Large intestine (tissue), 3 donors: ENCODE measurements around the gene KHDRBS2. TPM values are rescaled to one million over a fixed set of nuclear protein-coding genes. Genes with fewer than 3 reads are reported as not detected.

Experiments
- DNase-seq, 2 donors: peaks; one replicate each; pipeline versions ENCODE4 v3.0.0 to v3.0.0-alpha.2; 2013
- H3K27ac ChIP-seq: one replicate; pipeline ENCODE4 v1.5.1; 2013; ENCODE audit warnings: low read length
- H3K27me3 ChIP-seq: 2 replicates; pipeline ENCODE4 v1.6.1; 2013; ENCODE audit warnings: low read length; ENCODE audit not compliant: control insufficient read depth, insufficient read depth
- H3K36me3 ChIP-seq: 2 replicates; pipeline ENCODE4 v1.6.1; 2013; ENCODE audit warnings: low read length; ENCODE audit not compliant: control insufficient read depth, insufficient read depth
- H3K4me1 ChIP-seq: one replicate; pipeline ENCODE4 v1.6.1; 2013; ENCODE audit warnings: low read length; ENCODE audit not compliant: control insufficient read depth, insufficient read depth
- H3K4me3 ChIP-seq: one replicate; pipeline ENCODE4 v1.5.1; 2013; ENCODE audit warnings: low read length
- H3K9me3 ChIP-seq: one replicate; pipeline ENCODE4 v1.6.1; 2013; ENCODE audit warnings: mild to moderate bottlenecking, low read depth, low read length, moderate library complexity; ENCODE audit not compliant: control insufficient read depth
- WGBS: methylation state at CpG from one replicate; pipeline ENCODE4 v1.1.5; 2013; ENCODE audit warnings: low lambda C conversion rate; ENCODE audit not compliant: insufficient coverage; 5-methylcytosine and 5-hydroxymethylcytosine counted together
- polyA plus RNA-seq: library from polyadenylated mRNA; unstranded; fragments of 120-200 nt; gene quantifications from one replicate; pipeline ENCODE4 v1.2.1, GENCODE V29; 2013

KHDRBS2 gene
- polyA plus RNA-seq, 1 donor: 7.0 TPM

DNA sequence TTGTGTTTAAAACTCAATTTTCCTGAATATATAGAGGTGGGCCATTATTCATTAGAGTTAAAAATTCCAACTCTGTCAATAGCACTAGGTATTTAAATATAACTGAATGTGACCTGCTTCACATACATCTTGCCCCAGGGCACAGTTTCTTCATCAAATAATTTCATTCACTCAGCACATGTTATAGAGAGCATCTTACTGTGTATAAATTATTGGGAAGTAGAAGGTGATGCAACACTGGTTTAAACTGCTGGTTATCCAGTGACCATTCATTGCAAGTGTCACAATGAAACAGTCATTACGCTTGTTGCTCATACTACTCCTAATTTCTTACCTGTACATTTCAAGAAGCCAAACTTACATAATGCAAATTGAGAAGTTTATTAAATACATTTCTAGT lies 93.4 kb downstream of the KHDRBS2 start:
- Histone ChIP-seq H3K4me3 (no peak overlapping the region), H3K27ac (no peak overlapping the region), H3K4me1 (no peaks in the 10 kb centered on the region), H3K9me3 (no peaks in the 10 kb centered on the region), H3K27me3 (no peaks in the 10 kb centered on the region), H3K36me3 (no peaks in the 10 kb centered on the region)
- WGBS: no CpG with 5 or more reads among the region's 1 CpG
- DNase-seq: no peak

DNA sequence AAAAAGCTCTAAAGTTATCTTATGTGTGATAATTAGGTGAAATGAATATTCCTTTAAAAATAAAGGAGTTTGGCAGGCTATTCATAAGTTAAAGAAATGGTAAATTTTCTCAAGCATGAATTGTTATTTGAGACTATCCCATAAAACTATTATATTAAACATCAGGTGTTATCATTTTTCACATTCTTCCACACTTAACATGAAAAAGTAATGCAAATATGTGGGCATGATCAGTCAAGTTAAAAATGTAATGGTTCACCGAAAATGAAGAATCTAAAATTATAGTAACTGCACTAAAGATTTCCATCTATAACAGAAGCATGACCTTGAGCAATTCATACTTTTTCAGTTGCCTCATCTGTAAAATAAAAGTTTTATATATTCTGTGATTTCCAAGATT lies 110.8 kb downstream of the KHDRBS2 start:
- H3K4me1 ChIP-seq: no peaks in the 10 kb centered on the region
- H3K36me3 ChIP-seq: no peaks in the 10 kb centered on the region
- H3K27me3 ChIP-seq: no peaks in the 10 kb centered on the region
- no peak overlapping the region for H3K27ac ChIP-seq
- DNase-seq: no peak
- no peak overlapping the region for H3K4me3 ChIP-seq
- H3K9me3 ChIP-seq: no peaks in the 10 kb centered on the region
- no CpG with 5 or more reads among the region's 1 CpG for WGBS

DNA sequence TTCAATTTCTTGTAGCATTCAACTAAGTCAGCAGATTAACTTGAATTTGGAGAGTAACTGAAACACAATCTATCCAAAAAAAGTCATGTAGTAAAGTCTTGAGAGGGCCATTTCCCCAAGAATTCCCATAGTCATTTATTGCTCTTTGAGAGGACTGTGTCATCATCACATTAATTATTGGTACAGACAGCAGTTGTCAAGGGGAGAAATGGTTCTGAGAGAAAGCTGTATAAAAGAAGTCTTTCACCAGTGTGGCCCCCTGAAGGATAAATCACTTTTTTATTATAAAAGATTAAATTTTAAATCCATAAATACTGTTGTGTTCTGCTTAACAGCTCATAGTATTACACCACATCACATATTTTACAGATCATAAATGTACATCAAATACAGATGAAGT lies 111.5 kb downstream of the KHDRBS2 start:
- no peaks in the 10 kb centered on the region for H3K9me3 ChIP-seq
- no peak overlapping the region for H3K27ac ChIP-seq
- no peaks in the 10 kb centered on the region for H3K36me3 ChIP-seq
- no peak for DNase-seq
- no peaks in the 10 kb centered on the region for H3K27me3 ChIP-seq
- H3K4me3 ChIP-seq: no peak overlapping the region
- H3K4me1 ChIP-seq: no peaks in the 10 kb centered on the region

DNA sequence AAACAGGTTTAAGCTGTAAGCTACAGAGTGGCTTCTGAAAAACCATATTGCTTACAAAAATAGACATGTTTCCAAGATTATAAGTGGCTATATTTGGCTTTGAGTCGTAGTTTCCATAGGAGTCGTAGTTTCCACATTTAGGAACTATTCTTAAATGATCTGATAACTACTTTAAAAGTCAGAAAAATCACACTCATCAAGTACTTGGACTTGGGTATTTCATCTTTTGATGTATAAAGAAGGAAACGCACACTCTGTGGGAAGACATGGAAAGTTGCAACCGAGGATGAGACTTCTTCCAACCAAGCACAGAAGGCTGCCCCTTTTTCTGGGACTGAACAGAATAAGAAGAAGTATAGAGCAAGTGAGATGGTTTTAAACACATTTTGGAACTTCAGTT lies 118.3 kb downstream of the KHDRBS2 start:
- no peaks in the 10 kb centered on the region for H3K36me3 ChIP-seq
- H3K27ac ChIP-seq: no peak overlapping the region
- H3K4me1 ChIP-seq: no peaks in the 10 kb centered on the region
- 94% methylated on average over 2 of the region's 4 CpGs for WGBS
- no peak for DNase-seq
- no peaks in the 10 kb centered on the region for H3K9me3 ChIP-seq
- no peaks in the 10 kb centered on the region for H3K27me3 ChIP-seq
- no peak overlapping the region for H3K4me3 ChIP-seq

DNA sequence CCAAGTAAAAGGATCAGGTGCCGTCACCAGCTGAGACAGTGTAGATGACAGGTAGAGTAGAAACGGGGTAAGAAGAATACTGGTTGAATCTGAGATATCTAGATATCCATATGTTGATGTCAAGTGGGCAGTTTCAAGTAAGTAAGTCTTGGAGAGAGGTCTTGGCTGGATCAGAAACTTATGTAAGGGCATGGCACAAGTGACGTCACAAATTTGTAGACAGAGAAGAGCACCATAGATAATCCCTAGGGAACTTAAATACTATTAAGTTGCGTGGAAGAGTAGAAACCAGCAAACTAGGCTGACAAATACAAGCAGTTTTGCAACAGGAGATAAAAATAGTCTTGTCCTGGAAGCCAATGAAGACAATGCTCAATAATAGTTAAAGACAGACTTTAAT lies 123.2 kb downstream of the KHDRBS2 start:
- Histone ChIP-seq H3K4me1 (no peaks in the 10 kb centered on the region), H3K27ac (no peak overlapping the region), H3K9me3 (peaks cover 13% of the 10 kb centered on the region), H3K4me3 (no peak overlapping the region), H3K27me3 (no peaks in the 10 kb centered on the region), H3K36me3 (no peaks in the 10 kb centered on the region)
- no peak for DNase-seq
- WGBS: no CpG with 5 or more reads among the region's 4 CpGs

DNA sequence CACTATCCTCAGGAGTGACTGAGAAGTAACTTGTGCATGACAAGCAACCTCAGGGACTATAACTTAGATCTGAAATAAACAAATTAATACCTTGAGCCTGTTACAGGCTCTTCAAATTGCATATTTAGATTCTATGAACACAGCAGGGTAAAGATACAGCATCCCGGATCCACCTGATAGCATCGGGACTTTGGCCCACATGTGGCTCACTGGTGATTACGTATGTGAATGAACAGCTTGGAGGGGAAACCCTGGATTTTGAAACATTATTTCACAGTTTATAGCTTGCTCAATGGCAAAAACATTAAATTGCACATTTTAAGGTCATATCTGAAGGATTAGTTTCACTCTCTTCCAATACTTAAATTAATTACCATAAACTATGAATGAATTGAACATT lies 133.2 kb downstream of the KHDRBS2 start:
- WGBS: no CpG with 5 or more reads among the region's 3 CpGs
- Histone ChIP-seq H3K36me3 (no peaks in the 10 kb centered on the region), H3K27me3 (no peaks in the 10 kb centered on the region), H3K27ac (peak overlapping the region; percentile 10), H3K9me3 (peaks cover 2% of the 10 kb centered on the region), H3K4me3 (no peak overlapping the region), H3K4me1 (peaks cover 10% of the 10 kb centered on the region)
- peak; percentile 62 to 78 for DNase-seq

DNA sequence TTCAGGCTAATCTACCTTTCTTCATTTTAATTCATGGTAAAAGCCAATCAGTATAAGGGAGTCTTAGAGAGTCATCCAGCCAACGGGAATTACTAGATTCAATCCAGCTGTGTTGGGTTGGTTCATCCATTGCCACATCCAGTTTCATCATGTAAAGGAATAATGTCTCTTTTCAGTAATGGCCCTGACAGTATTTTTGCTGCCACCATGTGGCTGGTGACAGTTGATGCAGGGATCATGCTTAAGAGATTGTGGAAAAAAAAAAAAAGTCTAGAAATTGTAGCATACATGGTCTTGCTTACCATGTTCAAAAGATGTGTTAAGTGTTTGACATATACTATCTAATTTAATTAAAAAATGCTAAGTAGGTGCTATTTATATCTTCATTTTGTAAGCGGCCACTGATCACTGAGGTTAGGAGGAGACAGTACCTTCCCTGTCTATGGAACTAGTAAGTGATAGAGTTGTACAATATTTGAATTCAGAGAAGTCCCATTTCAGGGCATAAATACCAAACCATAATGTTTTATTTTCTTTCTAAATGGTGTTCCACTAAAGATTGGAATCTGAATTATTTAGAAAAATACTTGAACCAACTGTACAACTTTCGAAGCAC lies 135.9 kb downstream of the KHDRBS2 start:
- WGBS: 60% methylated on average over 1 of the region's 3 CpGs
- Histone ChIP-seq H3K27me3 (no peaks in the 10 kb centered on the region), H3K27ac (no peak overlapping the region), H3K4me1 (peaks cover 17% of the 10 kb centered on the region), H3K36me3 (no peaks in the 10 kb centered on the region), H3K4me3 (no peak overlapping the region), H3K9me3 (no peaks in the 10 kb centered on the region)
- peak; percentile 49 to 62 for DNase-seq

DNA sequence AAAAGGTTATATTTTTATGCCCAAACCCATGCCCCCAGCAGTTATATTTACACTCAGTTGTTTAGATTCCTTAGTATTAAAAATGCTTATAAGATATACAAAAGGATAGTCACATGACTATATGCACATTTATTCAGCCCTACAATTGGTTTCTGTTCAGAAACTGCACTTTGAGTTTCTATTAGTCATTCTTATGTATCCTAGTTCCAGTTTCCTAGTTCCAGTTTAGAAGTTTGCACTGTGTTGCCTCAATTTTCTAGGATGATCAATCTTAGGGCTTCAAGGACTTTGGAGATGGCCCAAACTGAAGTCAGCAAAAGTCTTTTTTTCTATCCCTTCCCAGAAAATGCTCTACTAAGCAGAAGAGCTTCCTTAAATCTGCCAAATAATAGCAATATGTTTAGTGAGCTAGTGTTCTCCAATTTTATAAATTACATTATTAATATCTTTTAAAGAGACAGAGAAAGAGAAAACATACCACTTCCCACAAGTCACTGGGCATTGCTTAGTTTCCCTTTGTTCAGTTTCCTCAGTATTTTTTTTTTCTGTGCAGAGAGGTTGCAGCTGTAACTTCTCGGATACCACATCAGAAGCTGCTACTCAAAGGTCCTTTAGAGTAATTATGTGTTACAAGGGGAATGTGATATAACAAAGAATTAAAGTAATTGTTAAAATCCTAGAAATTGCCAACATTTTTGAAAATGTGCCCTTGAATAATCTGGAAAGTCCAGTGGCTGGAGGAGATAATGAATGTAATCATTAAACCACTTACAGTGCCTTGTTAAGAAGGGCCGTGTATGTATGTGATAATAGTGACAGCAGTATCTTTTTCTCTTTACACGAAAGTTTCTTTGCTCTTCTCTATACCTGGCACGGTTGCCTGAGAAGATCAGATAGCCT lies 138.8 kb downstream of the KHDRBS2 start:
- WGBS: 0% methylated on average over 2 of the region's 4 CpGs
- peak; percentile 14 to 63 for DNase-seq
- H3K27me3 ChIP-seq: no peaks in the 10 kb centered on the region
- H3K27ac ChIP-seq: peak overlapping the region; percentile 89
- no peaks in the 10 kb centered on the region for H3K36me3 ChIP-seq
- no peaks in the 10 kb centered on the region for H3K9me3 ChIP-seq
- peaks cover 11% of the 10 kb centered on the region for H3K4me1 ChIP-seq
- no peak overlapping the region for H3K4me3 ChIP-seq

DNA sequence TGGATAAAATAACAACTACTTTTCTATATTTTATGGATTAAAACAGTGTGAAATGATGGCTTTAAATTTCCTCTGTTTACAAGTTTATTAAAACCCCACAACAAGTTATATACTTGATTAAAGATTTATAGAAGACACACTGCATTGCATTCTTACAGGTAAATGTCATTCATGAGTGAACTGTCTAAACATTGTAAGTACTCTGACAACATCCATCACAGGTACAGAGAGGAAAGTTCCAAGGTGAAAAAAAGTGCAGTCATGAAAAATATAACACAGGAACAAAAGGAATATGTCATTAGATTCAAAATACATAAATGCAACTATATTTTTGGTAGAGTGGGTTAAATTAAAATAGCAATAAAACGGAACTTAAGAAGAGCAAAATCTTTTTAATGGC lies 156.9 kb downstream of the KHDRBS2 start:
- H3K36me3 ChIP-seq: peaks cover 2% of the 10 kb centered on the region
- no peaks in the 10 kb centered on the region for H3K4me1 ChIP-seq
- H3K9me3 ChIP-seq: peaks cover 2% of the 10 kb centered on the region
- no peak overlapping the region for H3K27ac ChIP-seq
- 100% methylated on average over 1 of the region's 1 CpG for WGBS
- H3K4me3 ChIP-seq: no peak overlapping the region
- DNase-seq: no peak
- no peaks in the 10 kb centered on the region for H3K27me3 ChIP-seq

DNA sequence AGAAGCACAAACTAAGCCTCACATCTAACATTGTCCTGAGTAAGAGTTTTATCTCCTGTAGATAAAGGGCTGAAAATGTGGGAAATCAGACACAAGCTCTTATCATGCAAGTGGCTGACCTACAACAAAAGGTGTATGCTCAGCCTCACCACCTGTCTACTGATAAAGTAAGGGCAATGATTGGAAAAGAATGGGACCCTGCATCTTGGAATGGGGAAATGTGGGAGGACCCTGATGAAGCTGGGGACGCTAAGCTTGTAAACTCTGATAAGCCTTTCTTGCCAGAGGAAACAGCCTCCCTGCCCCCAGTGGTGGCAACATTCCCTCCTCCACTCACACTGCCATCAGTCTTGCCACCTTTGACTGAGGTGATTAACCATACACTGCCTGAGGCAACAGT lies 166.6 kb downstream of the KHDRBS2 start:
- Histone ChIP-seq H3K9me3 (no peaks in the 10 kb centered on the region), H3K4me3 (no peak overlapping the region), H3K27ac (no peak overlapping the region), H3K27me3 (no peaks in the 10 kb centered on the region), H3K4me1 (no peaks in the 10 kb centered on the region), H3K36me3 (no peaks in the 10 kb centered on the region)
- DNase-seq: no peak
- no CpG with 5 or more reads among the region's 1 CpG for WGBS
